ENCODE results near the gene COL9A2.

COL9A2 gene

DNA sequence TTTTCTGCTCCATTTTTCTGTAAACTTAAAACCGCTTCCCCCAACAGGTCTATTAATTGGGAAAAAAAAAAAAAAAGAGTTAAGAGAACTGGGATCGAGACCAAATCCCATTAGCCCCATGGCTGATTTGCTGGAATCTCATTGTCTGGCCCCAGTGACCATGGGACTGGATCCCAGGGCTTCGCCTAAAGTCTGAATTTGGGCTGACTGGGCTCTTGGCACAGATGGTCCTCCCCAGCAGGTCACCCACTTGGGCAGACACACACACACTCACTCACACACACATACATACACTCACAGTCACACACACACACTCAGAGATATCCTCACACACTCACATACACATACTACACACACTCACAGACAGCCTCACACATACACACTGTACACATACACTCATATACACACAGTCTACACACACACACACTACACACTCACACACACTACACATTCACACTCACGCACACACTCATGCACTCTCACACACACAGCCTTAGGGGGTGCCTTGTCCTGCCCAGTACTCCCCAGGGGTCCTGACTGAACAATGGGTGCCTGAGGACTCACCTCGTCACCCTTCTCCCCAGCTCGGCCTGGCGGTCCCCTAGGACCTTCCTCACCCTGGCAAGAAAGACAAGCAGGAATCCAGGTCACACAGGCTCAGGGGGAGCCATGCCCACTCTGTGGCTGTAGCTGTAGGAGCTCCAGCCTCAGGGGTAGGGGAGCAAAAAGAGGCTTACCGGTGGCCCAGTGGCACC, 7.5 kb downstream of the COL9A2 start:
- DNase-seq (ENCODE audit: low read depth), result no peak
- TF ChIP-seq, protein P1, sequence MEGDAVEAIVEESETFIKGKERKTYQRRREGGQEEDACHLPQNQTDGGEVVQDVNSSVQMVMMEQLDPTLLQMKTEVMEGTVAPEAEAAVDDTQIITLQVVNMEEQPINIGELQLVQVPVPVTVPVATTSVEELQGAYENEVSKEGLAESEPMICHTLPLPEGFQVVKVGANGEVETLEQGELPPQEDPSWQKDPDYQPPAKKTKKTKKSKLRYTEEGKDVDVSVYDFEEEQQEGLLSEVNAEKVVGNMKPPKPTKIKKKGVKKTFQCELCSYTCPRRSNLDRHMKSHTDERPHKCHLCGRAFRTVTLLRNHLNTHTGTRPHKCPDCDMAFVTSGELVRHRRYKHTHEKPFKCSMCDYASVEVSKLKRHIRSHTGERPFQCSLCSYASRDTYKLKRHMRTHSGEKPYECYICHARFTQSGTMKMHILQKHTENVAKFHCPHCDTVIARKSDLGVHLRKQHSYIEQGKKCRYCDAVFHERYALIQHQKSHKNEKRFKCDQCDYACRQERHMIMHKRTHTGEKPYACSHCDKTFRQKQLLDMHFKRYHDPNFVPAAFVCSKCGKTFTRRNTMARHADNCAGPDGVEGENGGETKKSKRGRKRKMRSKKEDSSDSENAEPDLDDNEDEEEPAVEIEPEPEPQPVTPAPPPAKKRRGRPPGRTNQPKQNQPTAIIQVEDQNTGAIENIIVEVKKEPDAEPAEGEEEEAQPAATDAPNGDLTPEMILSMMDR (IDR thresholded peaks at IDR 0.05; ENCODE audit: control insufficient read depth, extremely low read depth, insufficient read depth), result no peak
- no peak overlapping the region for H3K4me3 ChIP-seq (ENCODE audit: low read depth, low read length)

DNA sequence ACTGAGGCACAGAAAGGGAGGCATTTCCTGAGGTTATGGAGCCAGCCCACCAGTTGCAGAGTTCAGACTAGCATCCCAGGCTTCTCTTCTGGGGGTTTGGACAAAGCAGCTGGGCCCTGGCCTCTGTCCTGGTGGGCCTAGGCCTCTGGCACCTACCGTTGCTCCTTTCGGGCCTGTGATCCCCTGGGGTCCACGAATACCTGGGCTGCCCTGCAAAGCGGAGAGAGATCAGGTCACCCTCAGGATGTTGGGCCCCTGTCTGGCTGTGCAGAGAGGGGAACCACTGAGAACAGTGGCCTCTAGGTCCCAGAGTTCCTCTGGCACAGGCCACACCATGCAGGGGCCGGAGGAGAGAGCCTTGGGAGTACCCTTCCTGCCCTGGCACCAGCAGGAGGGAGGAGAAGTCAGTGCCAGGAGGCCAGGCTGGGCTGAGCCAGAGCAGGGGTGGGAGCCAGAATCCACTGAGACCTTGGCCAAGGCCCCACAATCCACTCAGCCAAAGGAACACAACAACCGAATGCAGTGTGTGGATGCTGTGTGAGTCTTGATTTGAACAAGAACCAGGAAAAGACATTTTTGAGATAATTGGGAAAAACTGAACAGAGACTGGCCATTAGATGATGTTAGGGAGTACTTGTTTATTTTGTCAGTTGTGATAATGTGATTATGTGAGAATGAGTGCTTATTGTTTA, 8.9 kb downstream of the COL9A2 start:
- H3K4me3 ChIP-seq (ENCODE audit: low read depth, low read length), result no peak overlapping the region
- TF ChIP-seq, protein P1 (IDR thresholded peaks at IDR 0.05; ENCODE audit: control insufficient read depth, extremely low read depth, insufficient read depth), result no peak
- no peak for DNase-seq (ENCODE audit: low read depth)

DNA sequence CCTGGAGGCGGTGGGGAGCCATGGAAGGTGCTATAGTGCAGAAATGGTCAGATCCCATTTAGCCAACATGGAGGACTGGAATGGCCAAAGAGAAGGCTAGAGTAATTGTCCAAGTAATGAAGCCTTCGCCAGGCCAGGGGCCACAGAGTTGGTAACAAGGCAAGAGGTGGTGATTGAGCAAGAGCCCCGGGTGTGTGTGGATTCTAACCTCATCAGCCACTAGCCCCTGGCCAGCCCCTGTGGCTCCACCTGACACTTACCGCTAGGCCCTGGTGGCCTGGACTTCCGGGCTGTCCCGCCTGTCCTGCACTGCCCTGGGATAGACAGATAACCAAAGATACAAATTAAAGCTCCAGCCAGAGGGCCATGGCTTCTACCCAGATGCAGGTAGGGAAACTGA, 9.9 kb downstream of the COL9A2 start:
- H3K4me3 ChIP-seq (ENCODE audit: low read depth, low read length), result no peak overlapping the region
- DNase-seq (ENCODE audit: low read depth), result no peak
- TF ChIP-seq, protein P1 (IDR thresholded peaks at IDR 0.05; ENCODE audit: control insufficient read depth, extremely low read depth, insufficient read depth), result no peak

DNA sequence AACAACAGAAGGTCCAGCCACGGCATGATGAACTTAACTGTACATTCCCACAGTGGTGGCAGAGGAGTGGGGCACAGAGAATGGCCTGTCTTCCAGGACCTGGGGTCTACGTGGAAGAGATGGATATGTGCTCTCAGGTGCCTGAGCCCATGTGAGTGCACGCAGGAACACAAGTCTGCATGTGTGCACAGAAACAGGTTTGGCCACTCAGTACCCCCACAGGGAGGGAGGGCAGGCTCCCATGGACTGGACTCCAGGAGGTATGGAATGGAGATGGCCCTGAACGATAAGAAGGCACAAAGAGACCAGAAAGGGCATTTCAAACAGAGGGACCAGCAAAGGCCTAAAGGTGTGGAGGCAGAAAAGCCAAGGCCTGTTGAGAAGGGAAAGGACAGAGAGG, 10.8 kb downstream of the COL9A2 start:
- TF ChIP-seq, protein P1 (IDR thresholded peaks at IDR 0.05; ENCODE audit: control insufficient read depth, extremely low read depth, insufficient read depth), result no peak
- peak; percentile 80 for DNase-seq (ENCODE audit: low read depth)
- no peak overlapping the region for H3K4me3 ChIP-seq (ENCODE audit: low read depth, low read length)

DNA sequence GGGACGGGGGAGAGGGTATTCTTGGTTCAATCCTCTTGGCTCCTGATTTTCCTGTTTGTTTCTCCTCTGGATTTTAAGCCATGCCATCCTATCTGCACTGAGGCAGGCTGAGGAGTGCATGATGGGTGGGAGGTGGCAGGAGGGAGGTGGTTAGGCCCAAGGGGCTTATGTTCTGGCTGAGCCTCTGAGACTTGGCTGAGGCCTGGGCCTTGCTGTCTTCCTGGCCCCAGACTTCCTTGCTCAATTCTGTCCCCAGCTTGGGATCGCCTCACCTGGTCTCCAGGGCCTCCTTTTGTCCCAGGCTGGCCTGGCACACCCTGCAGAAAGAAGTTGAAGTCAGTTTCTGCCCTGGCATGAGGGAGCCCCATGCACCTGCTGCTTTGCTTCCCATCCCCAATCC, 11.2 kb downstream of the COL9A2 start:
- TF ChIP-seq, protein P1 (IDR thresholded peaks at IDR 0.05; ENCODE audit: control insufficient read depth, extremely low read depth, insufficient read depth), result no peak

DNA sequence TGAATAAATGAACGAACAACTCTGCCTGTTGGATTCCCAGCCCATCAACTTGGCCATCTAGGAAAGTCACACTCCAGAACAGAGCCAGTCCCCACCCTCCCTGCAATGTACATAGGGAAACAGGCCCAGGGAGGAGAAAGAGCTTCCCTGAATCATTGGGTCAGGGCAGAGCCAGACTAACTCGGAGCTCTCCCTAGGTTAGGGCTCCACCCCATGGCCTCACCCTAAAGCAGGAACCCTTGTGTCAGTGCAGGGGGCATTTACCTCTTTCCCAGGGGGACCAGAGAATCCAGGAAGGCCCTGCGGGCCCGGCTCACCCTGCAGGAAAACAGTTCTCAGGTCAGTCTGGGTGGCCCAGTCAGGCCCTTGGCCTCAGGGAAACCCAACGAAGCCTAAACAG, 11.6 kb downstream of the COL9A2 start:
- no peak for DNase-seq (ENCODE audit: low read depth)

More for the DNA sequence above, 11.2 kb downstream of the COL9A2 start:
- no peak overlapping the region for H3K4me3 ChIP-seq (ENCODE audit: low read depth, low read length)
- no peak for DNase-seq (ENCODE audit: low read depth)

More for the DNA sequence above, 11.6 kb downstream of the COL9A2 start:
- TF ChIP-seq, protein P1 (IDR thresholded peaks at IDR 0.05; ENCODE audit: control insufficient read depth, extremely low read depth, insufficient read depth), result peak; percentile 78
- no peak overlapping the region for H3K4me3 ChIP-seq (ENCODE audit: low read depth, low read length)

All from LNCaP clone FGC (cell line).